HG02588 (cell line): Measurements from ENCODE around the gene DPYSL4.

Experiments
- ATAC-seq: cut with Tn5 transposase; IDR thresholded peaks from one replicate; pipeline ENCODE4 v1.9.1; 2021; ENCODE audit warnings: mild to moderate bottlenecking, moderate library complexity; ENCODE audit not compliant: unreplicated experiment

DPYSL4 gene

DNA sequence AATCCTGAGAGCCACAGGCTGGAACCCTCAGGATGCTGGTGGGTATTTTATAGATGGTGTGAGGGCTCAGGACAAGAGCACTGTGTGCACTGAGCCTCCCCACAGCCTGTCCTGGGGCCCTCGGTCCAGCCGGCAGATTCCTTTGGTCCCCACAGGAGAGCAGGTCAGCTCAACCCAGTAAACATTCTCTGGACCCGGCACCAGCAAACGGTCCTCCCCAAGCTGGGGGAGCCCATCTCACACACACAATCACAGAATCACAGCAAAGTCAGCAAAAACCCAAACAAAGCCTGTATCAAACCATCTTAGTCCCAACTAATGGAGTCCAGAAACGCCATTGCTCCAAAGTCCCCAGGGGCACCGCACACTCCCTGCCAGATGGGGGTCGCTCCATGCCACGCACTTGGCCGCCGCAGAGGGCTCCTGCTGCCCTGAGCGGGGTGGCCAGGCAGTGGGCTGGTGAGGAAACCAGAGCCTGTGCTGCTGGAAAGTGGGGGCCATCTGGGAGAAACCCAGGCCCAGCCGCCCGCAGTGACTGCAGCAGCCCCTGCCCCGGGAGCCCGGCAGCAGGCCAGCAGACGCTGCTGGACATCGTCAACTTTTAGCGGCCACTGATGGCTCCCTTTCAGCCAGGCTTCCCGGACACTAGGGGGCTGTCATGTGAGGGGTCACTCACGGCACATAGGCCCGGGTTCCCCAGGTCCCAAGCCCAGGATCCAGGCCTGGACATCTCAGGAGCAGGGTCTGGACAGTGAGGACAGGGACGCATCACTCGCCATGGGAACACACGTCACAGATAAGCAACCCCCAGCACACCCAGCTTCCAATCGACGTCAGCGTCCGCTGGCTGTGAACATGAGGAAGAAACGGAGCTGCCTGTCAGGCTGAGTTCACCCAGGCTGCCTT lies 52.6 kb downstream of the DPYSL4 start:
- ATAC-seq, result no peak

DNA sequence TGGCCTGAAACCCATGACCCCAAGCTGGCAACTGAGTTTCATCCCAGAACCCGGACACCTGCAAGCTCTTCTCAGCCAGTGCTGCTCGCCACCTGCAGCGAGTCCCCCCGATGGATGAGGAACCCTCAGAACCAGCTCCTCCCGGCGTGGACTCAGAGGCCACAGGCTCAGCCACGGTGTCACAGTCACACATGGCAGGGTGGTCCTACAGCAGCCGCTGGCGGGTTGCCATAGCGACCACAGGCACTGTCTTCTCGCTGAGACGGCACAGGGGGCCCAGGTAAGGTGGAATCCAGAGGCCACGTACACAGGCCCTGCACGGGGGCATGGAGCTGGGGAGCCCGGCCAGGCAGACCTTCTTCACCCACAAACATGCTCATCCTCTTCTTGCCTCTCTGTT lies 53.4 kb downstream of the DPYSL4 start:
- ATAC-seq, result no peak

DNA sequence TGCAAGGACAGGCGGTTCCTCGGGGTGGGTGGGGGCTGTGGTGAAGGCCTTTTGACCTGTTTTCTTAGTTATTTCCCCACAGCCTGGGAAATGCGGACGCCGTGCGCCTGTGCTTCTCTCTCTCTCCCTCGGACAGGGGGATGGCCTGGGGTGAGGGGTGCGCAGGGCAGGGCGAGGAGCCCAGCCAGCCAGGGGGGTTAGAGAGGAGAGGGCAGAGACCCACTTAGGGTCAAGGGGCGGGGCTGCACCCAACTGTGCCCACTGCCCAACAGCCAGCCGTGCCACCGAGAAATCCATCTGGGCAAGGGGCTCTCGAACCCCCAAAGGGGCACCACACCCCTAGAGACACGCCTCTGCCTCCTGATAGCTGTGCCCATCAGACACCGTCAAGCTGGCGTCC lies 53.8 kb downstream of the DPYSL4 start:
- ATAC-seq, result no peak

DNA sequence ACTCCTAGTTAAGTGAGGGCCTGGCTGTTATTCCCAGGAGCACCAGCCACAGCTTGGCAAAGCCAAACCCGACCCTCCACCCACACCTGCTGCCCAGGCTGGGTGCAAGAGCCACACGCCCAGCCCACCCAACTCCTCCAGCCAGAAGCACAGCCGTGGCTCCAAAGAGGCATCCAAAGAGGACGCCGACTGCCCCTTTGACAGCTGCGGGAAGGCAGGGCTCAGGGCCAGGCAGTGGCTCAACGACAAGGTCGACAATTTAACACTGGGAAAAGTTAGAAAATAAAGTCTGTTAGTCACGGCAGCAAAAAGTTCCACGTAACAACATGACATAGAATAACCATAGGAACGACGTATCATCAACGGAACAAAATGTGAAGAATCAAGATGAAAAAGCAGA lies 54.3 kb downstream of the DPYSL4 start:
- ATAC-seq, result no peak

DNA sequence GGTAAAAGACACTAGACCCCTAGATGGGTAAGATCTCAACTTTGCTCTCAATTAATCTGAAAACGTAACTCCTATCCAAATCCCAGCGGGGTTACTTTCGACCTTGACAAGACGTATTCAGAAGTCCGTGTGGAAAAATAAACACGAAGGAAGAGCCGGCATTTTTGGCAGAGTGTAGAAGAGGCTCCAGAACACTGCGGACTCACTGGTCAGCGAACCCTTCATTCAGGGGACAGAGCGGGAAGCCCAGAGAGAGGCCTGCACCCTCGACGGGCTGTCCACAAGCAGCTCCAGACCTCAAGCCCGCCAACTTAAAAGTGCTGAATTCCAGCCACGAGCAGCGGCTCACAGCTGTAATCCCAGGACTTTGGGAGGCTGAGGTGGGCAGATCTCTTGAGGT lies 54.7 kb downstream of the DPYSL4 start:
- ATAC-seq, result no peak

DNA sequence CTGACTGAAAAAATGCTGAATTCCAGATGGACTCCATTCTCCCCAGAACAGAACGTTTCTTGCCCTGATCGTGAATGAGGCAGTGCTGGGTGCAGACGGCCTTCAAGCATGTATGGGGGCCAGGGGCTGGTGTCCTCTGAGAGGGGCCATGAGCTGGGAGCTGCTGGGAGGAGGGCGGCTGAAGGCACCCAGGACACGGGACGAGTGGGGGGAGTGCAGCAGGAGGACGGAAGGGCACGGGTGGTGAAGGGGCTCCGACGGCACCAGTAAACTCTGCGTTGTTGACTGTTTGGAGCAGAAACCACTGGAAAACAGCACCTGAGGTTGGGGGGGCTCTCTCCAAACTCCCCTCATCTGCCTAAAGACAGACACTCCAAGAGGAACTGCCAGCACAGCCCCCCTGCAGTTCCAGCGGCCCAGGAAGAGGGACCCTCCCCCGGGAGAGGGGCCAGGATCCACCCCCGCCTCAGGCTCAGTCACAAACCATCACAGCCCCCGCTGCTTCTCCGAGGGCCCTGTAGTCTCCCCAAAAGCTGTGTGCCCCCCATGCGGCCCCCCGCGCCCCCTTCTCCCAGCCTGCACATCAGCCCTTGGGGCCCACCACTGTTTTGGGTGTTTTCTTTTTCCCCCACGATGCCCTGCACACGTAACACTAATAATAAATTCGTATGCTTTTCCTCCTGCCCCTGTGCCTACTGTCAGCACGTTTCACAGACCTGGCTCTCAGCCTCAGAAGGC lies 55.5 kb downstream of the DPYSL4 start:
- no peak for ATAC-seq

DNA sequence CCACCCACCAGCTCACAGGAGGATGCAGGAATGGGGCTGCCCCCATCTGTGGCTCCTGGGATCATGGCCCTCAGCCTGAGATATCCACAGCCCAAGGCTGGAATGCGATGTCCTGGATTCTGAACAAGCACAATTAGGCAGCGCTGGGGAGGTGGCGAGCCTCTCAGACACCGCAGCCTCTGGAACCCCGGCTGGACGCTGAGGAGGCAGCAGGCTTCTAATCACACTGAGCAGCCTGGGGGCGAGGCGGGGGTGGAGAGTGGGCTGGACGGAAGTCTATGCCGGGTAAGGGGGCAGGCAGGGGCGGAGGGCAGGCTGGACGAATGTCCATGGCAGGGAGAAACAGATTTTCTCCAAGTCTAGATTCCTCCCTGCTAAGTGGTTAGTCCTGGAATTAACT lies 56.4 kb downstream of the DPYSL4 start:
- no peak for ATAC-seq

DNA sequence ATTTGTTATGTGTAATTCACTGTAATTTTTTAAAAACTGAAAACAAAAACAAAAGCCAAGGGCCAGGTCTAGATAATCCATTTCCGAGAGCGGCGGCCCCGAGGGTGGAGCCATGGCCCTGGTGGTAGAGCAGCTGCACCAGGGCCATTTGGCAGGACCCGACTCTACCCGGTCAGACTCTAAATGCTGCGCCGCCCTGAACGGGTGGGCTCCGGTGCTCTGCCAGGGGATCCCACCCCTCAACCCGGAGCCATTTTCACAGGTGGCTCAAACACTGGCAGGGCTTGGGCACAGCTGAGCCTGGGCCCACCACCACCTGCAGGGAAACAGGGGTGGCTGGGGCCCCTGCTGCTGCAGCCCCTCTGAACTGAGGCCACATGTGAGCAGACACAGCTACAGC lies 56.9 kb downstream of the DPYSL4 start:
- no peak for ATAC-seq

DNA sequence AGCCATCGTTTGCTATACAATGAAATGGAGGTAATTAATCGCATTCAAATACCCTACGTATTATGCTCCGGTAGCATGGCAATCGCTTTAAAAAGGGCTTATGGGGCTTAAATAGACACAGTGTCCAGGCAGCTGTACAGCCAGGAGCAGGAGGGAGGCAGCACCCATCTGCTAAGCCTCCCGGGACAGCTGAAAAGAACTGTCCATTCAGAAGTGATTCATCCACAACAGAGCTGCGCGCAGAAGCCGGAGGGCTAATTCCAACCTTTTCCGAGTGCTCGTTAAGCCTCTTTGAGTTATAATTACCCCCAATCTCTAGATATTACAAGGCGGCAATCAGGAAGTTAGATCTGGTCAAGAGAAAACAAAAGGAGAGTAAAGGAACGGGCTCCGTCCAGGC lies 58.3 kb downstream of the DPYSL4 start:
- no peak for ATAC-seq

DNA sequence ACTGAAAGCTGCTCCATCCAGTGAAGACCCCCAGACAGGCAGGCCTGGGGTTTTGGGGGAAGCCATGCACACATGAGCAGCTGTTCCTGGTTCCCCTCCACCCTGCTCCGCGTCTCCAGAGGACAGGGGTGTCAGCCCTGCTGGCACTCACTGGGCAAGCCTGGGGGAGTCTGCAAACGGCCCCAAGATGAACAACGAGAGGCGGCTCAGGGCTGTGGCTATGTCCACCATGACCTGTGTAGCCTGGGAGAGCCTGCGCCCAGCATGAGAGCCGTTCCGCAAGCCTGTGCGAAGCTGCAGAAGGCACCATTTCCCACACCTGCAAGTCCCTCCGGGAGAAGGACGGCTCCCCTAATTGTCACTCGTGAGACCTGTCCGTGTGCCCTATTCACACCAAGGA lies 59.5 kb downstream of the DPYSL4 start:
- no peak for ATAC-seq

DNA sequence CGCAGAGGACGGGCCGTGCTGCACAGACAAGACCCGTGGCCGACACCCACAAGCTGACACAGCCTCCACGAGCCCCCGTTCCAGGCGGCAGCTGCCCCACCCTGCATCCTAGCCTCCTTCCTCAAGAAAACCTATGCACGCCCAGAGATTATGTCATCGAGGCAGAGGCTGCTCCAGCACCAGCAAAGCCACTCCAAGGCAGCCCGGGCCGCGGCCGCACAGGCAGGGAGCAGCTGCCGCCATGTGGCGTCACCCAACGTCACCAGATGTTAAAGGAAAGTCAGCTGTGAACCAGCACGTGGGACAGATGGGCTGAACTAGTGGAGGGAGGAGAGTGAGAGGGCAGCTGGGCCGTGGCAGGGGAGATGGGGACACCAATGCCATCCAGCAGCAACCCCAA lies 61.2 kb downstream of the DPYSL4 start:
- no peak for ATAC-seq

DNA sequence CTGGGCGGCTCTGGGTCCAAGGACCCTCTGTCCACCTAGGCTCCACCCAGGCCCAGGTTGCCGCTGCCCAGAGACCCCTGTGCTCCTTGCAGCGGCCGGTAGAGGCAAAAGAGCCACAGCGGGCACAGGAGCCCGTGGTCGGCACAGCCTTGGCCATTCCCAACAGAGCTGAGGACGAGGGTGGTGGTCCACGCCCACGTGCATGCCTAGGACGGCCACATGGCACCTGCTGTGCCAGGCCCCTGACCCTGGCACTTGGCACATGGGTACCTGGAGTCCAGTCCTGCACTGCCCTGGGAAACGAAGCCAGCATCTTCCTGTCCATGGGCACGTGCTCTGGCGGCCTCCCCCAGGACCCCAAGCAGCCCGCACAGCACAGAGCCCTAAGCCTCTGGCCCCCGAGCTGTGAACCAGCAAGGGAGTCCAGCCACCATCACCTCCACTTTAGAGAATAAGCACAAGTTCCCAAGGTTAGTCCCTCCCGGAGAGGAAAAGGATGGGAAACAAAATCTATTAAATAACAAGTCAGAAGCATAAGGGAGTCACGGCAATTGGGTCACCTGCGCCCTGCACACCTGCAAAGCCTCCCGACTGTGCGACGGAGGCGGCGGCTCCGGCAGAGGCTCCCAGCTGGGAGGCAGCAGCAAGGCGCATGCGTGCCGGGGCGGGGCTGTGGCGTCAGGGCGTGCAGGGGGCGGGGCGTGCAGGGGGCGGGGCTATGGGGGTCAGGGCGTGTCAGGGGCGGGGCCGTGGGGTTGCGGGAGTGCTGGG lies 61.9 kb downstream of the DPYSL4 start:
- no peak for ATAC-seq

DNA sequence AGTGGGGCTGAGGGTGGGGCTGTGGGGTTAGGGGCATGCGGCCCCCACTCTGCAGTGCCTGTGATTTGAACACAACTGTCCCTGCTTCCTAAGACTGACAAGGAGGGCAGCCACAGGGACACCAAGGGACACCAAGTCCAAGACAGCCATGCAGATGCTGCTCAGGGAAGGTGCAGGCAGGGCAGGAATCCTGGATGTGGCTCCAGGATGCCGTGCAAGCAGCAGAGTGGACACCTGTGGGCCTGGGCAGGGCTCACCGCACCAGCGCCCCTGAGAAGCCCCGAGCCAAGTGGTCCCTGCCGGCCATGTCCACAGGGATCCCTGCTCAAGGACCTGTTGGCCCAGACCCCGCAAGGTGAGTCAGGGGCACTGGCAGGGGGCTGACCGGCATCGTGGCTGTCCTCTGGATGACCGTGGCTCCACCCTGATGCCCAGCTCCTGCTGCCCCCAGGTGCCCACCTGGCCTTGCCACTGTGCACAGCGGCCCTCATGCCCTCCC lies 62.5 kb downstream of the DPYSL4 start:
- ATAC-seq, result no peak

DNA sequence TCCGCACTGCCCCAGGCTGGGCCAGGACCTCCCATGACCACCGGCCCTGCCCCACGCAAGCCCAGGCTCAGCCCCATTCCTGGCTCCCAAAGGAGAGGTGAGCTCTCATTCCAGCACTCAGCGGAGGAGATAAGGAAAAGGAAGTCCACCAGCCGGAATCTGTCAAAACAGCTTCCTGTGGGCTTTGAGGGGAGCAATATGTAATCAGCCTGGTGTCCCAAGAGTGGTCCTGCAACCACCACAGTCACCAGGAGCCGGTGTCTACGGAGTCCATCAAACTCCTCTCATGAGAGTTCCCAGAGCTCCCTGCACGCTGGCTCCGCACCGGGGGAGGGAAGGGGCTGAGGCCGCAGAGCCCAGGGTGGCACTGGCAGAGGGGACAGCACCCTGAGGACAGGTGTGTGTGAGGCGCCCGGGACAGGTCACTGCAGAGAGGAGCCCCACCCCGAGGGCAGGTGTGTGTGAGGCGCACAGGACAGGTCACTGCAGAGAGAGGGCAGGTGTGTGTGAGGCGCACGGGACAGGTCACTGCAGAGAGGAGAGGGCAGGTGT lies 63.2 kb downstream of the DPYSL4 start:
- ATAC-seq, result no peak

DNA sequence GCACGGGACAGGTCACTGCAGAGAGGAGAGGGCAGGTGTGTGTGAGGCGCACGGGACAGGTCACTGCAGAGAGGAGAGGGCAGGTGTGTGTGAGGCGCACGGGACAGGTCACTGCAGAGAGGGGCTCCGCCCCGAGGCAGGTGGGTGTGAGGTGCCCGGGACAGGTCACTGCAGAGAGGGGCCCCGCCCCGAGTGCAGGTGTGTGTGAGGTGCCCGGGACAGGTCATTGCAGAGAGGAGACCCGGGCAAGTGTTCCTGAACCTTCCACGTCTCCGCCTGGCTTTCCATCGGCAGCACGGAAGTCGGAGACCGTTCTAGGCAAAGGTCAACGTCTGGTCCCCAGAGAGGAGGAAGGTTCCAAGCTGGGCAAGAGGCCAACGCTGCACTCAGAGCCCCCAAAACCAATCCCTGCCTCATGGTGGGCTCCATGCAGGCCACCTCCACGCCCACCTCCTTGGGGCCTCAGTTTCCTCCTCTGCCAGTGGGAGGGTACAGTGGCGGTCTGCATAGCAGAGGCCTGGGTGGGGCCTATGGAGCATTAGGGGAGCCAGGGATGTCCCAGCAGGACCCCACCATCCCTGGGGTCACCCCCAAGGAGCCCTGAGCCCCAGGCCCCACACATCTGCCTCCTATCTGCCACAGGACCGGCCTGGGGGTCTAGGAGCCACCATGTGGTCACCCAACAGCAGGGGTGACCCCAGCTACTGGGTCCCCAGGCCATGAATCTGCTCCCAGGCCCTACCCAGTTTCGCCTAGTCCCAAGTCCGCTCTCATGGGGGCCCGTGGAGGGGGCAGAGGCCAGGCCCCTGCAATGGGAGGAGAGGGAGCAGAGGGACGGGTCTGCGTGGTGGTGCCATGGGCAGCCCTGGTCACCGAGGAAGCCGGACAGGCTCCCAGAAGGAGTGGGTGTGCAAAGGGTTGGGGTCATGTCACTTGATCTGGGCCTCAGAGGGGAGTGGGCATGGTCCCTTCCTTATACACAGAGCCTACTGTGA lies 64.0 kb downstream of the DPYSL4 start:
- no peak for ATAC-seq

DNA sequence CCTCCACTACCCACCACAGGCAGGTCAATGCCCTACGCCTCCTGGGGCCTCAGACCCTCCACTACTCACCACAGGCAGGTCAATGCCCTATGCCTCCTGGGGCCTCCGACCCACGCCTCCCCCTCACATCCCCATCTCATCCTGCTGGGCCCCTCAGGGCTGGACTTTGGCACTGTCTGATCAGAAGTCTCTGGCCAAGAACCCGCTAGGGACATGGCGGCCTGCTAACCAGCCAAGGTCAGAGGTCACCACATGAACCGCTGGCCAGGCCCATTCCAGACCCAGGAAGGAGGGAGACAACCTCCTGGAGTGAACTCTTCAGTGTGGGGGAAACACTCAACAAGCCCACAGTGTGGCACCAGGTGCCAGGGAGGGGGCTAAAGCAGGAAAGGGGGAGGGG lies 65.2 kb downstream of the DPYSL4 start:
- ATAC-seq, result no peak

DNA sequence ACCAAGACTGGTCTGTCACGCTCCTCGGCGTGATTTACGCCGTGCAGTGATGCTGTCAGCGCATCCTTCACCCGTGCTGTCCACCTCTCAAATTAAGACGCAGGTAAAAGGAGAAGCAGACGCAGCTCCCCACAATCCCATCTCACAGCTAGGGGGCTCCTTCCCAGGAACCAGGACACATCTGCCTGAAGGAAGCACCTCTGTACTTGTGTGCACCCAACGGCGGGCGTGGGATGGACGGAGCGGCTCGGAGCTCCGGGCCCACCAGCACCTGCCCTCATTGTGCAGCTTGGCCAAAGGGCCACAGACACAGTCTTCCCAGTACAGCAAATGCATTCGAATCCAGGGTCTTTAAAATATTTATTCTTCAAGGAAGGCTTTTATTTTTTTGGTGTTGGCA lies 65.7 kb downstream of the DPYSL4 start:
- ATAC-seq, result no peak

DNA sequence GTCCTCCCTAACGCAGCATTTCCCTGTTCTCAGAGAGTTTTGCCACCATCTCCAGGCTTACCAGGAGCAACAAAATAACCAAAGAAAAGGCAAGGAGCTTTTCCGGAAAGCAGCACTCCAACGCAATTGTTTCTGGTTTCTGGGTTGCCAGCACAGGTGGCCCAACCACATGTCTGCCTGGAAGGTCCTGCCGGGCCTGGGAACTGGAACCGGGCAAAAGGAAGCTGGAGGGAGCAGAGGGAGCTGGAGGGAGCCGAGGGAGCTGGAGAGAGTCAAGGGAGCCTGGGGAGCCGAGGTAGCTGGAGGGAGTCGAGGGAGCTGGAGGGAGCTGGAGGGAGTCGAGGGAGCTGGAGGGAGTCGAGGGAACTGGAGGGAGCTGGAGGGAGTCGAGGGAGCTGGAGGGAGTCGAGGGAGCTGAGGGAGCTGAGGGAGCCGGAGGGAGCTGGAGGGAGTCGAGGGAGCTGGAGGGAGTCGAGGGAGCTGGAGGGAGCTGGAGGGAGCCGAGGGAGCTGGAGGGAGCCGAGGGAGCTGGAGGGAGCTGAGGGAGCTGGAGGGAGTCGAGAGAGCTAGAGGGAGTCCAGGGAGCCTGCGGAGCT lies 66.4 kb downstream of the DPYSL4 start:
- no peak for ATAC-seq

DNA sequence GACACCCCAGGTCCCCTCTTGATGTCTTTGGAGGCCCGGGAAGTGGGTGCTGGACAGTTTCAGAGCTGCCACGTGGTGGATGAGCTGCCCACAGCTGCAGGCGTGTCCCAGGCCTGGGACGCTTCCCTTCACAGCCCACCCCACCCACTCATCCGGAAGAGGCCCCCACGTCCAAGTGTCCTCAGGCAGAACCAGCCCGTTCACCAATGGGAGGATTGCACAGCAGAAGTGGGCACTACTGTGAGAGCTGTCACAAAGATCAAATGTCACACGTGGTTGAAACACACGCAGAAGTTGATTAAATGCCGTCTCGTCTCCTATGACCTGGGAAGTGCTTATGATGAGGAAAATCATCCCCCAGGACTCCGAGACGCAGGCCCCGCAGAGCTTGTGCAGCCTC lies 68.1 kb downstream of the DPYSL4 start:
- no peak for ATAC-seq
